HG02973 (cell line): ENCODE measurements around the gene STARD7.
"Not testable (repeated sequence)": the region's sequence is repeated elsewhere in the genome, so short reads cannot be mapped to it uniquely, and the experiment has no call there.

Experiments used
- ATAC-seq: cut with Tn5 transposase; IDR thresholded peaks from one replicate; pipeline ENCODE4 v1.9.1; 2021; ENCODE audit warnings: moderate library complexity; ENCODE audit not compliant: unreplicated experiment

The STARD7 gene

GRCh38 chr2:96150007-96150640 lies 58.5 kb downstream of the STARD7 start:
- ATAC-seq = no peak

- ATAC-seq = peak; percentile 37
Measured at GRCh38 chr2:96148410-96149217, 60.0 kb downstream of the STARD7 start.

GRCh38 chr2:96147593-96148201 lies 60.9 kb downstream of the STARD7 start:
- no peak for ATAC-seq

- ATAC-seq = no peak
Measured at GRCh38 chr2:96146881-96147592, 61.6 kb downstream of the STARD7 start.

GRCh38 chr2:96146153-96146880 lies 62.3 kb downstream of the STARD7 start:
- ATAC-seq = peak; percentile 36

- ATAC-seq = no peak
Measured at GRCh38 chr2:96145848-96146152, 62.8 kb downstream of the STARD7 start.

GRCh38 chr2:96145036-96145847 lies 63.4 kb downstream of the STARD7 start, which contains the start of gene DUSP2:
Gene DUSP2 (minus strand): TSS chr2:96145440. CDS start chr2:96145354, 86 bp downstream.
- peak; percentile 45 for ATAC-seq

GRCh38 chr2:96144481-96145035 lies 64.1 kb downstream of the STARD7 start:
- peak; percentile 3 for ATAC-seq

GRCh38 chr2:96143848-96144480 lies 64.7 kb downstream of the STARD7 start:
- no peak for ATAC-seq

GRCh38 chr2:96143231-96143847 lies 65.3 kb downstream of the STARD7 start:
- no peak for ATAC-seq

- ATAC-seq = no peak
Measured at GRCh38 chr2:96142217-96143113, 66.2 kb downstream of the STARD7 start.

- not testable (repeated sequence) for ATAC-seq
Measured at GRCh38 chr2:96141624-96141967, 67.0 kb downstream of the STARD7 start.

- ATAC-seq = no peak
Measured at GRCh38 chr2:96140941-96141623, 67.5 kb downstream of the STARD7 start.

GRCh38 chr2:96139181-96139758 lies 69.4 kb downstream of the STARD7 start:
- ATAC-seq = no peak

GRCh38 chr2:96138179-96139145 lies 70.2 kb downstream of the STARD7 start, which contains the start of gene ASTL:
Gene ASTL (minus strand): TSS chr2:96138502. CDS start chr2:96138436, 66 bp downstream.
- ATAC-seq = no peak
